Subcutaneous abdominal adipose tissue (tissue), 5 donors: ENCODE results near the gene HTT.

Experiments used
- H3K27ac ChIP-seq: one replicate; pipeline ENCODE4 v1.7.0; 2013; ENCODE audit warnings: low read depth, mild to moderate bottlenecking, inconsistent platforms, low read length, moderate library complexity
- H3K27me3 ChIP-seq, 5 donors: one replicate each; pipeline ENCODE4 v1.7.0; 2013; ENCODE audit warnings: low read length in 5 of 5, inconsistent platforms in 1 of 5; ENCODE audit not compliant: control insufficient read depth in 5 of 5, insufficient read depth in 4 of 5
- H3K36me3 ChIP-seq, 5 donors: one replicate each; pipeline ENCODE4 v1.7.0; 2013; ENCODE audit warnings: low read length in 5 of 5; ENCODE audit not compliant: control insufficient read depth in 5 of 5, insufficient read depth in 5 of 5
- H3K4me1 ChIP-seq, 5 donors: one replicate each; pipeline ENCODE4 v1.7.0; 2013; ENCODE audit warnings: low read length in 5 of 5, mild to moderate bottlenecking in 3 of 5, moderate library complexity in 1 of 5; ENCODE audit not compliant: control insufficient read depth in 5 of 5, insufficient read depth in 5 of 5
- H3K4me3 ChIP-seq, 5 donors: one replicate each; pipeline ENCODE4 v1.7.0; 2013; ENCODE audit warnings: low read length in 5 of 5, low read depth in 1 of 5
- H3K9ac ChIP-seq, 5 donors: one replicate each; pipeline ENCODE4 v1.7.0; 2013; ENCODE audit warnings: low read length in 5 of 5, mild to moderate bottlenecking in 4 of 5, moderate library complexity in 3 of 5
- H3K9me3 ChIP-seq, 5 donors: one replicate each; pipeline ENCODE4 v1.7.0; 2013; ENCODE audit warnings: low read length in 5 of 5; ENCODE audit not compliant: control insufficient read depth in 5 of 5
- donor health status: healthy.
- donor health status: healthy.
- donor health status: healthy.
- donor health status: healthy.
- donor health status: healthy.

HTT gene

GRCh38 chr4:3178351-3178750 is 103.9 kb downstream of the HTT start:
- H3K9ac ChIP-seq = no peak overlapping the region
- no peaks in the 10 kb centered on the region for H3K9me3 ChIP-seq
- peaks cover 0 to 7% (median 3%) of the 10 kb centered on the region in 5 donors for H3K4me1 ChIP-seq
- no peak overlapping the region for H3K27ac ChIP-seq
- H3K4me3 ChIP-seq = no peak overlapping the region
- H3K27me3 ChIP-seq = no peaks in the 10 kb centered on the region
- H3K36me3 ChIP-seq = peaks cover 16 to 87% (median 72%) of the 10 kb centered on the region in 5 donors

GRCh38 chr4:3179126-3179706 is 104.7 kb downstream of the HTT start:
- H3K36me3 ChIP-seq = peaks cover 16 to 88% (median 75%) of the 10 kb centered on the region in 5 donors
- H3K9ac ChIP-seq = no peak overlapping the region
- H3K9me3 ChIP-seq = no peaks in the 10 kb centered on the region
- H3K27me3 ChIP-seq = no peaks in the 10 kb centered on the region
- no peak overlapping the region for H3K27ac ChIP-seq
- peaks cover 0 to 7% (median 3%) of the 10 kb centered on the region in 5 donors for H3K4me1 ChIP-seq
- H3K4me3 ChIP-seq = no peak overlapping the region

- no peak overlapping the region for H3K9ac ChIP-seq
- H3K36me3 ChIP-seq = peaks cover 12 to 91% (median 77%) of the 10 kb centered on the region in 5 donors
- H3K9me3 ChIP-seq = no peaks in the 10 kb centered on the region
- H3K27me3 ChIP-seq = no peaks in the 10 kb centered on the region
- no peaks in the 10 kb centered on the region for H3K4me1 ChIP-seq
- H3K4me3 ChIP-seq = no peak overlapping the region
- H3K27ac ChIP-seq = no peak overlapping the region
These were observed 108.5 kb downstream of the HTT start for GRCh38 chr4:3183008-3183407.

- Histone ChIP-seq H3K9ac (no peak overlapping the region), H3K4me3 (no peak overlapping the region), H3K36me3 (peaks cover 17 to 91% (median 77%) of the 10 kb centered on the region in 5 donors), H3K27ac (no peak overlapping the region), H3K9me3 (no peaks in the 10 kb centered on the region), H3K27me3 (no peaks in the 10 kb centered on the region), H3K4me1 (no peaks in the 10 kb centered on the region)
These were observed 110.2 kb downstream of the HTT start for GRCh38 chr4:3184725-3185124.

- Histone ChIP-seq H3K4me1 (no peaks in the 10 kb centered on the region), H3K27ac (no peak overlapping the region), H3K4me3 (no peak overlapping the region), H3K9ac (no peak overlapping the region), H3K9me3 (no peaks in the 10 kb centered on the region), H3K27me3 (no peaks in the 10 kb centered on the region), H3K36me3 (peaks cover 19 to 92% (median 77%) of the 10 kb centered on the region in 5 donors)
These were observed 112.1 kb downstream of the HTT start for GRCh38 chr4:3186609-3187008.

- H3K9ac ChIP-seq = no peak overlapping the region
- H3K4me3 ChIP-seq = no peak overlapping the region
- no peak overlapping the region for H3K27ac ChIP-seq
- no peaks in the 10 kb centered on the region for H3K4me1 ChIP-seq
- peaks cover 20 to 91% (median 71%) of the 10 kb centered on the region in 5 donors for H3K36me3 ChIP-seq
- no peaks in the 10 kb centered on the region for H3K27me3 ChIP-seq
- no peaks in the 10 kb centered on the region for H3K9me3 ChIP-seq
These were observed 113.6 kb downstream of the HTT start for GRCh38 chr4:3188118-3188517.

- Histone ChIP-seq H3K9ac (no peak overlapping the region), H3K9me3 (no peaks in the 10 kb centered on the region), H3K27ac (no peak overlapping the region), H3K27me3 (no peaks in the 10 kb centered on the region), H3K4me3 (no peak overlapping the region), H3K36me3 (peaks cover 14 to 87% (median 62%) of the 10 kb centered on the region in 5 donors), H3K4me1 (no peaks in the 10 kb centered on the region)
These were observed 115.0 kb downstream of the HTT start for GRCh38 chr4:3189459-3189858.

- no peaks in the 10 kb centered on the region for H3K4me1 ChIP-seq
- no peak overlapping the region for H3K9ac ChIP-seq
- no peaks in the 10 kb centered on the region for H3K9me3 ChIP-seq
- no peaks in the 10 kb centered on the region for H3K27me3 ChIP-seq
- peaks cover 14 to 87% (median 63%) of the 10 kb centered on the region in 5 donors for H3K36me3 ChIP-seq
- H3K27ac ChIP-seq = no peak overlapping the region
- H3K4me3 ChIP-seq = no peak overlapping the region
These were observed 116.1 kb downstream of the HTT start for GRCh38 chr4:3190549-3190948.

- Histone ChIP-seq H3K9me3 (no peaks in the 10 kb centered on the region), H3K4me1 (no peaks in the 10 kb centered on the region), H3K27ac (no peak overlapping the region), H3K27me3 (no peaks in the 10 kb centered on the region), H3K36me3 (peaks cover 14 to 92% (median 70%) of the 10 kb centered on the region in 5 donors), H3K4me3 (no peak overlapping the region), H3K9ac (no peak overlapping the region)
These were observed 117.7 kb downstream of the HTT start for GRCh38 chr4:3192188-3192587.

- H3K9me3 ChIP-seq = no peaks in the 10 kb centered on the region
- peaks cover 11 to 92% (median 69%) of the 10 kb centered on the region in 5 donors for H3K36me3 ChIP-seq
- no peak overlapping the region for H3K4me3 ChIP-seq
- no peaks in the 10 kb centered on the region for H3K4me1 ChIP-seq
- no peak overlapping the region for H3K9ac ChIP-seq
- H3K27me3 ChIP-seq = no peaks in the 10 kb centered on the region
- no peak overlapping the region for H3K27ac ChIP-seq
These were observed 118.3 kb downstream of the HTT start for GRCh38 chr4:3192827-3193226.
